GM23248 (cell line): ENCODE results near the gene RAMP1.
"Not testable (repeated sequence)": the region's sequence is repeated elsewhere in the genome, so short reads cannot be mapped to it uniquely, and the experiment has no call there.

ENCODE experiments used
- EZH2 ChIP-seq: fragments of 200-600 bp; sonication (generic); IDR thresholded peaks from 2 replicates; pipeline ENCODE4 v1.6.1; 2018; ENCODE audit warnings: antibody characterized with exemption, mild to moderate bottlenecking; ENCODE audit not compliant: insufficient read depth, poor library complexity, severe bottlenecking
- EZH2phosphoT487 ChIP-seq: fragments of 200-600 bp; sonication (generic); IDR thresholded peaks from 2 replicates; pipeline ENCODE4 v1.6.1; 2018; ENCODE audit warnings: antibody characterized with exemption, moderate library complexity, mild to moderate bottlenecking, low read depth; ENCODE audit not compliant: insufficient read depth

- not testable (repeated sequence) for TF ChIP-seq EZH2, EZH2phosphoT487
Measured at GRCh38 chr2:237868074-237868473, 8.7 kb downstream of the RAMP1 start.
